ENCODE measurements around the gene ANKFN1.
A peak's percentile ranks its signal among the peaks of the same experiment; 100 is the strongest.

ANKFN1 gene

GRCh38 chr17:56440419-56440818 lies 287.1 kb downstream of the ANKFN1 start:
- H3K18ac ChIP-seq (ENCODE audit: low read length), result no peak overlapping the region
- no peaks in the 10 kb centered on the region for H3K9me3 ChIP-seq (ENCODE audit: insufficient read depth, low read depth, low read length)
- no peaks in the 10 kb centered on the region for H3K79me1 ChIP-seq (ENCODE audit: low read length)
- DNase-seq, result peak; percentile 59 to 72
- H3K27me3 ChIP-seq (ENCODE audit: insufficient read depth, low read length), result no peaks in the 10 kb centered on the region
- H3K9ac ChIP-seq (ENCODE audit: low read length), result no peak overlapping the region
- H4K8ac ChIP-seq (ENCODE audit: low read depth, low read length), result no peak overlapping the region
- no peaks in the 10 kb centered on the region for H3K36me3 ChIP-seq (ENCODE audit: control insufficient read depth in 1 of 2, insufficient read depth in 2 of 2, low read length in 2 of 2)
- H3K27ac ChIP-seq (ENCODE audit: low read depth, low read length), result no peak overlapping the region
- H2BK120ac ChIP-seq (ENCODE audit: insufficient read depth, low read length, poor library complexity), result no peak overlapping the region
- no peak overlapping the region for H3K4me2 ChIP-seq (ENCODE audit: low read length)
- no peaks in the 10 kb centered on the region for H3K4me1 ChIP-seq (ENCODE audit: control insufficient read depth in 1 of 2, insufficient read depth in 2 of 2, low read length in 2 of 2)
- no peak overlapping the region for H2AFZ ChIP-seq (ENCODE audit: insufficient read depth, low read length, poor library complexity)
- no peak overlapping the region for H3K4ac ChIP-seq (ENCODE audit: low read depth, low read length)
- no peak overlapping the region for H4K91ac ChIP-seq (ENCODE audit: low read depth, low read length)
- H3K79me2 ChIP-seq (ENCODE audit: control insufficient read depth, insufficient read depth, low read length, poor library complexity), result no peaks in the 10 kb centered on the region
- no peak overlapping the region for H3K23ac ChIP-seq (ENCODE audit: low read length)
- no peak overlapping the region for H3K14ac ChIP-seq (ENCODE audit: low read length)
- H3K4me3 ChIP-seq (ENCODE audit: low read depth, low read length), result no peak overlapping the region
- H2BK12ac ChIP-seq (ENCODE audit: low read length), result no peak overlapping the region
- no CpG with 5 or more reads among the region's 2 CpGs for WGBS (ENCODE audit: extremely low coverage, insufficient coverage, insufficient read length)
- no peak overlapping the region for H2BK5ac ChIP-seq (ENCODE audit: low read depth, low read length, poor library complexity)
- no peak overlapping the region for H2AK5ac ChIP-seq (ENCODE audit: low read length)
- no peak overlapping the region for H4K12ac ChIP-seq (ENCODE audit: low read depth, low read length)

DNA sequence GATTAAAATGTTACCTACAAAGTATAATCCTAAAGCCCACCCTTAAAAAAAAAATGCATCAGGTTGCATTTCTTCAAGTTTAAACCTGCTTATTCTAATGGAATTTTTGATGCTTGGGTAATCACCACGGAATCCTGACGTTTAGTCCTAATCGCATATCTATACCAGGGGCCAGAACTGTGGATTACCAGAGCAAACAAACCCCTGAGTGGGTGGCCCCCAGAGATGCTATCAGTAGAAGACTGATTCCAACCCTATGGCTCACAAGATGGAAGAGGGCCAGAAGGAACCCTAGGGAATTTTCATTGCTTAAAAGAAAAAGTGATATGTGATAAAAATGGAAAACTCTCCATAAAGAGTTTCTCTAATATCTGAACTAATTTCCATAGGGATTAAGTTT lies 288.0 kb downstream of the ANKFN1 start:
- Histone ChIP-seq H2BK5ac (ENCODE audit: low read depth, low read length, poor library complexity) (no peak overlapping the region), H3K27me3 (ENCODE audit: insufficient read depth, low read length) (no peaks in the 10 kb centered on the region), H3K23ac (ENCODE audit: low read length) (no peak overlapping the region), H3K4me3 (ENCODE audit: low read depth, low read length) (no peak overlapping the region), H3K4ac (ENCODE audit: low read depth, low read length) (no peak overlapping the region), H3K79me1 (ENCODE audit: low read length) (no peaks in the 10 kb centered on the region), H3K14ac (ENCODE audit: low read length) (no peak overlapping the region), H3K4me1 (ENCODE audit: control insufficient read depth in 1 of 2, insufficient read depth in 2 of 2, low read length in 2 of 2) (no peaks in the 10 kb centered on the region), H2BK12ac (ENCODE audit: low read length) (no peak overlapping the region), H4K8ac (ENCODE audit: low read depth, low read length) (no peak overlapping the region), H2AK5ac (ENCODE audit: low read length) (no peak overlapping the region), H3K18ac (ENCODE audit: low read length) (no peak overlapping the region), H3K9ac (ENCODE audit: low read length) (no peak overlapping the region), H3K36me3 (ENCODE audit: control insufficient read depth in 1 of 2, insufficient read depth in 2 of 2, low read length in 2 of 2) (no peaks in the 10 kb centered on the region), H4K91ac (ENCODE audit: low read depth, low read length) (no peak overlapping the region), H3K79me2 (ENCODE audit: control insufficient read depth, insufficient read depth, low read length, poor library complexity) (no peaks in the 10 kb centered on the region), H2BK120ac (ENCODE audit: insufficient read depth, low read length, poor library complexity) (no peak overlapping the region), H3K27ac (ENCODE audit: low read depth, low read length) (no peak overlapping the region), H3K9me3 (ENCODE audit: insufficient read depth, low read depth, low read length) (no peaks in the 10 kb centered on the region), H3K4me2 (ENCODE audit: low read length) (no peak overlapping the region), H2AFZ (ENCODE audit: insufficient read depth, low read length, poor library complexity) (no peak overlapping the region), H4K12ac (ENCODE audit: low read depth, low read length) (no peak overlapping the region)
- DNase-seq, result no peak
- no CpG with 5 or more reads among the region's 3 CpGs for WGBS (ENCODE audit: extremely low coverage, insufficient coverage, insufficient read length)

DNA sequence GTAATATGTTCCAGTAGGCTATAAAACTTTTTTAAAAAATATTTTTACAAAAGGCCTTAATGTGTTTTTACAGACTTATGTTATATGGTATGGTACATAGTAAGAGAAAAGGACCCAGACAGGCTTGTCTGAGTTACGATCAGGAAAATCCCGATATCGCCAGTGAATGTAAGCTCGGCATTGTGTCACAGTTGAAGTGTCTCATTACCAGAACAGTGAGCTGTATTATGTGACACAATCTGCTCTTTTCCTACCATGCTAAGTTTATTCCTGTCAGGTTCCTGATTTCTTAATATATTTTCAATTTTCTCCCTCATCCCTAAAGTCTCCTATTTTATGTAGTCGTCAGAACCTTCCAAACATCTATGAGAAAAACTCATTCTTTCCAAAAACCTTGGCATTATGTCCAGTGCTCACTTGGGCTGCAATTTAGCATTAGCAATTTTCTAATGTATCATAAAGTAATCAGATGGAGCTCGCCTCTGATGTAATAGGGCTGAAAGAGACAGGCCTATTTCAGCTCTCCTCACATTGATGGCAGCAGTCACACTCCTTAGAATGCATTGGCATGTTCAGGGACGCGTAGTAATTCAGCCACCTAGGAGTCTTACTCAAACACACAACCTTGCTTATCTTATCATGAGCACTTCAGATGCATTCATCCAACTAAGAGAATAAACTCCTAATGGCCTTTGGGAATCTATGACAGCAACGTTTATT lies 292.6 kb downstream of the ANKFN1 start:
- DNase-seq, result no peak

GRCh38 chr17:56447171-56447570 lies 293.9 kb downstream of the ANKFN1 start:
- Histone ChIP-seq H4K91ac (ENCODE audit: low read depth, low read length) (no peak overlapping the region), H3K4me3 (ENCODE audit: low read depth, low read length) (no peak overlapping the region), H3K27me3 (ENCODE audit: insufficient read depth, low read length) (no peaks in the 10 kb centered on the region), H3K18ac (ENCODE audit: low read length) (no peak overlapping the region), H3K9ac (ENCODE audit: low read length) (no peak overlapping the region), H3K79me2 (ENCODE audit: control insufficient read depth, insufficient read depth, low read length, poor library complexity) (no peaks in the 10 kb centered on the region), H2AFZ (ENCODE audit: insufficient read depth, low read length, poor library complexity) (no peak overlapping the region), H4K8ac (ENCODE audit: low read depth, low read length) (no peak overlapping the region), H3K23ac (ENCODE audit: low read length) (no peak overlapping the region), H3K14ac (ENCODE audit: low read length) (no peak overlapping the region), H2BK5ac (ENCODE audit: low read depth, low read length, poor library complexity) (no peak overlapping the region), H3K9me3 (ENCODE audit: insufficient read depth, low read depth, low read length) (no peaks in the 10 kb centered on the region), H3K36me3 (ENCODE audit: control insufficient read depth in 1 of 2, insufficient read depth in 2 of 2, low read length in 2 of 2) (no peaks in the 10 kb centered on the region), H2BK120ac (ENCODE audit: insufficient read depth, low read length, poor library complexity) (no peak overlapping the region), H3K27ac (ENCODE audit: low read depth, low read length) (no peak overlapping the region), H4K12ac (ENCODE audit: low read depth, low read length) (no peak overlapping the region), H3K4me1 (ENCODE audit: control insufficient read depth in 1 of 2, insufficient read depth in 2 of 2, low read length in 2 of 2) (no peaks in the 10 kb centered on the region), H2AK5ac (ENCODE audit: low read length) (no peak overlapping the region), H2BK12ac (ENCODE audit: low read length) (no peak overlapping the region), H3K79me1 (ENCODE audit: low read length) (no peaks in the 10 kb centered on the region), H3K4ac (ENCODE audit: low read depth, low read length) (no peak overlapping the region), H3K4me2 (ENCODE audit: low read length) (no peak overlapping the region)
- no peak for DNase-seq
- no CpG with 5 or more reads among the region's 1 CpG for WGBS (ENCODE audit: extremely low coverage, insufficient coverage, insufficient read length)

More for the DNA sequence above, 292.6 kb downstream of the ANKFN1 start:
- Histone ChIP-seq H3K14ac (ENCODE audit: low read length) (no peak overlapping the region), H3K27ac (ENCODE audit: low read depth, low read length) (no peak overlapping the region), H3K23ac (ENCODE audit: low read length) (no peak overlapping the region), H3K36me3 (ENCODE audit: control insufficient read depth in 1 of 2, insufficient read depth in 2 of 2, low read length in 2 of 2) (no peaks in the 10 kb centered on the region), H2BK120ac (ENCODE audit: insufficient read depth, low read length, poor library complexity) (no peak overlapping the region), H3K18ac (ENCODE audit: low read length) (no peak overlapping the region), H3K9me3 (ENCODE audit: insufficient read depth, low read depth, low read length) (no peaks in the 10 kb centered on the region), H3K79me1 (ENCODE audit: low read length) (no peaks in the 10 kb centered on the region), H2BK5ac (ENCODE audit: low read depth, low read length, poor library complexity) (no peak overlapping the region), H3K4me3 (ENCODE audit: low read depth, low read length) (no peak overlapping the region), H3K27me3 (ENCODE audit: insufficient read depth, low read length) (no peaks in the 10 kb centered on the region), H3K9ac (ENCODE audit: low read length) (no peak overlapping the region), H3K79me2 (ENCODE audit: control insufficient read depth, insufficient read depth, low read length, poor library complexity) (no peaks in the 10 kb centered on the region), H4K91ac (ENCODE audit: low read depth, low read length) (no peak overlapping the region), H2AK5ac (ENCODE audit: low read length) (no peak overlapping the region), H3K4me1 (ENCODE audit: control insufficient read depth in 1 of 2, insufficient read depth in 2 of 2, low read length in 2 of 2) (no peaks in the 10 kb centered on the region), H4K8ac (ENCODE audit: low read depth, low read length) (no peak overlapping the region), H4K12ac (ENCODE audit: low read depth, low read length) (no peak overlapping the region), H2BK12ac (ENCODE audit: low read length) (no peak overlapping the region), H2AFZ (ENCODE audit: insufficient read depth, low read length, poor library complexity) (no peak overlapping the region), H3K4me2 (ENCODE audit: low read length) (no peak overlapping the region), H3K4ac (ENCODE audit: low read depth, low read length) (no peak overlapping the region)
- no CpG with 5 or more reads among the region's 9 CpGs for WGBS (ENCODE audit: extremely low coverage, insufficient coverage, insufficient read length)

Data from trophoblast cell (in vitro differentiated cells and primary cell).